Measurements from ENCODE around the gene KRTAP10-2. TPM values are rescaled to one million over a fixed set of nuclear protein-coding genes. Genes with fewer than 3 reads are reported as not detected.
"Not testable (repeated sequence)": the region's sequence is repeated elsewhere in the genome, so short reads cannot be mapped to it uniquely, and the experiment has no call there.

The KRTAP10-2 gene
- total and polyA plus RNA-seq, 3 donors from 2014 or later = not detected

DNA sequence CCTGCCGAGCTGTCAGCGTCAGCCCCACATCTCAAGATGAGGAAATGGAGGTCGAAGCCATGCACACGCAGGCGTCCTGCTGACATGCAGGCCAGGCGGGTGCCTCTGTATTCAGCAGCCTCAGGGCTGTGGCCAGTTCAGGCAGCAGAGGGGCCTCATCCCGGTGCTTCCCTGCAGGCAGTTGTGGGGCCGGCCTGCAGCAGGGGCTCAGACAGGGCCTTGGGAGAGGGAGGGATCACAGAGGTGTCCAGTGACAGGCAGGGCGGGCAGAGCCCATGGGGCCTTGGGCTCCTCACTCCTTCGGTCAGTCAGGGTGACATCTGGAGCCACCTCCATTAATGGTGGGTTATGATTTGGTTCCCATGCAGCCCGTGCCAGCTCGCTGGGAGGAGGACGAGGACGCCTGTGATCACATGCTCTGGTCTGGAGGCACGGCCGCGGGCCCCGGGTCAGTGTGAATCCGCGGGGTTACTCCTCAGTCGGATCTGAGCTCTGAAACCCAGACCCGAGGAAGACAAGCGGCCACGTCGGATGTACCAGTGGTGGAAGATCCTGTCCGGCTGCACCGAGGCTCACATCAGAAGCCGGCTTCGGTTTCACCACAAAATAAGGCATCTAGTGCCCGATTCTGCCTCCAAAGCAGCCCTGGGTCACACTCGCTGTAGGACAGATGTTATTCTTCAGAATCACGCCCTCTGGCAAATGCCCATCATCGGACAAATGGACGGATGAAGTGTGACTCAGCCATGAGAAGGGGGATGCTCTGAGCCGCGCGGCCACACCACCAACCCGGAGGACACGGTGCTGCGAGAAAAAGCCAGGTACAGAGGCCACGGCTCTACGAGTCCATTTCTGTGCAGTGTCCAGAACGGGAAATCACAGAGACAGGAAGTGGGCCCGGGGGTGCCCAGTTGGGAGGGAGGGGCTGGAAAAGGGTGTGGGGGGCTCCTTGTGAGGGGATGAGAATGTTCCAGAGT lies 44.7 kb downstream of the KRTAP10-2 start:
- intact Hi-C loops (cut with DNase I; ENCODE audit: low total_unique reads) = no loop called here

DNA sequence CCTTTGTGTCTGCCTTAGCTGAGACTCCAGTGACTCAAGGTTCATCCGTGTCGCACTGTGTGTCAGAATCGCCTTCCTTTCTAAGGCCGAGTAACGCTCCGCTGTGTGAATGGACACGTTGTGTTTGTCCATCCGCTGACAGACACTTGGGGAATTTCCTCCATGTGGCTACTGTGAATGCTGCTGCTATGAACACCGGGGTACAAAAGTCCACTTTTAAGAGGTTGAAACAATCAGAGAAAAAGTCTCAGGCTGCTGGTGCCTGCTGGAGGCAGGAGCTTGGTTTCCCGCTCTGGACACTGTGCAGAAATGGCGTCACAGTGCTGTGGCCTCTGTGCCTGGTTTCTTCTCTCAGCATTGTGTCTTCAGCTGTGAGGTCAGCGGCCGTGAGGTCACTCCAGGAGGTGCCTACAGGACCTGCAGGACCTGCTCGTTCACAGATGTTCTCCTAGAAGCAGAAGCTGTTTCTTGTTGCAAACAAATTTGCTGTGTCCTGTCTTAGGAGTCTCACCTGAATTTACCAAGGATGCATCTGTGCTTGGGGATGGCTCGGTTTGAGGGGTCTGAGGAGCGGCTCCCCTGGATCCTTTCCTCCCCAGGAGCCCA lies 45.5 kb downstream of the KRTAP10-2 start:
- no peaks in the 10 kb centered on the region for H3K36me3 ChIP-seq (ENCODE audit: low read depth, missing control alignments)
- TF ChIP-seq, protein P1, sequence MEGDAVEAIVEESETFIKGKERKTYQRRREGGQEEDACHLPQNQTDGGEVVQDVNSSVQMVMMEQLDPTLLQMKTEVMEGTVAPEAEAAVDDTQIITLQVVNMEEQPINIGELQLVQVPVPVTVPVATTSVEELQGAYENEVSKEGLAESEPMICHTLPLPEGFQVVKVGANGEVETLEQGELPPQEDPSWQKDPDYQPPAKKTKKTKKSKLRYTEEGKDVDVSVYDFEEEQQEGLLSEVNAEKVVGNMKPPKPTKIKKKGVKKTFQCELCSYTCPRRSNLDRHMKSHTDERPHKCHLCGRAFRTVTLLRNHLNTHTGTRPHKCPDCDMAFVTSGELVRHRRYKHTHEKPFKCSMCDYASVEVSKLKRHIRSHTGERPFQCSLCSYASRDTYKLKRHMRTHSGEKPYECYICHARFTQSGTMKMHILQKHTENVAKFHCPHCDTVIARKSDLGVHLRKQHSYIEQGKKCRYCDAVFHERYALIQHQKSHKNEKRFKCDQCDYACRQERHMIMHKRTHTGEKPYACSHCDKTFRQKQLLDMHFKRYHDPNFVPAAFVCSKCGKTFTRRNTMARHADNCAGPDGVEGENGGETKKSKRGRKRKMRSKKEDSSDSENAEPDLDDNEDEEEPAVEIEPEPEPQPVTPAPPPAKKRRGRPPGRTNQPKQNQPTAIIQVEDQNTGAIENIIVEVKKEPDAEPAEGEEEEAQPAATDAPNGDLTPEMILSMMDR (IDR thresholded peaks at IDR 0.05) = no peak
- no peak for TF ChIP-seq POLR2A (IDR thresholded peaks at IDR 0.05)
- no peak overlapping the region for H3K4me3 ChIP-seq
- WGBS, 2 donors = 79 to 82% methylated on average over 16 of the region's 16 CpGs
- no peak overlapping the region for H3K27ac ChIP-seq
- intact Hi-C loops (cut with DNase I; ENCODE audit: low total_unique reads) = no loop called here
- no peak for DNase-seq
- no peaks in the 10 kb centered on the region for H3K9me3 ChIP-seq
- no peaks in the 10 kb centered on the region for H3K4me1 ChIP-seq
- no peaks in the 10 kb centered on the region for H3K27me3 ChIP-seq

More for the DNA sequence above, 44.7 kb downstream of the KRTAP10-2 start:
- H3K27me3 ChIP-seq = no peaks in the 10 kb centered on the region
- no peaks in the 10 kb centered on the region for H3K36me3 ChIP-seq (ENCODE audit: low read depth, missing control alignments)
- WGBS, 2 donors = 76 to 80% methylated on average over 15 to 44 of the region's 44 CpGs
- H3K27ac ChIP-seq = no peak overlapping the region
- TF ChIP-seq, protein P1 (IDR thresholded peaks at IDR 0.05) = no peak
- no peak for TF ChIP-seq POLR2A (IDR thresholded peaks at IDR 0.05)
- no peaks in the 10 kb centered on the region for H3K9me3 ChIP-seq
- no peak overlapping the region for H3K4me3 ChIP-seq
- DNase-seq = no peak
- H3K4me1 ChIP-seq = no peaks in the 10 kb centered on the region

DNA sequence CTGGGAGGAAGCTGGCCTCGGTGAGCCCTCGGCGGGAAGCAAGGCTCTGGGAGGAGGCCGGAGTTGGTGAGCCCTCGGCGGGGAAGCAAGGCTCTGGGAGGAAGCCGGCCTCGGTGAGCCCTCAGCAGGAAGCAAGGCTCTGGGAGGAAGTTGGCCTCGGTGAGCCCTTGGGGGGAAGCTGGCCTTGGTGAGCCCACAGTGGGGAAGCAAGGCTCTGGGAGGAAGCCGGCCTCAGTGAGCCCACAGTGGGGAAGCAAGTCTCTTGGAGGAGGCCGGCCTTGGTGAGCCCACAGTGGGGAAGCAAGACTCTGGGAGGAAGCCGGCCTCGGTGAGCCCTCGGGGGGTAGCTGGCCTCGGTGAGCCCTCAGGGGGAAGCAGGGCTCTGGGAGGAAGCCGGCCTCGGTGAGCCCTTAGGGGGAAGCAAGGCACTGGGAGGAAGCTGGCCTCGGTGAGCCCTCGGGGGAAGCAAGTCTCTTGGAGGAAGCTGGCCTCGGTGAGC lies 47.4 kb downstream of the KRTAP10-2 start:
- Histone ChIP-seq H3K4me1 (no peaks in the 10 kb centered on the region), H3K27me3 (no peaks in the 10 kb centered on the region), H3K27ac (no peak overlapping the region), H3K9me3 (no peaks in the 10 kb centered on the region), H3K36me3 (ENCODE audit: low read depth, missing control alignments) (no peaks in the 10 kb centered on the region), H3K4me3 (no peak overlapping the region)
- intact Hi-C loops (cut with DNase I; ENCODE audit: low total_unique reads) = no loop called here
- WGBS, 2 donors = 79 to 80% methylated on average over 20 of the region's 20 CpGs
- TF ChIP-seq, protein P1 (IDR thresholded peaks at IDR 0.05) = no peak
- no peak for TF ChIP-seq POLR2A (IDR thresholded peaks at IDR 0.05)
- DNase-seq = no peak

DNA sequence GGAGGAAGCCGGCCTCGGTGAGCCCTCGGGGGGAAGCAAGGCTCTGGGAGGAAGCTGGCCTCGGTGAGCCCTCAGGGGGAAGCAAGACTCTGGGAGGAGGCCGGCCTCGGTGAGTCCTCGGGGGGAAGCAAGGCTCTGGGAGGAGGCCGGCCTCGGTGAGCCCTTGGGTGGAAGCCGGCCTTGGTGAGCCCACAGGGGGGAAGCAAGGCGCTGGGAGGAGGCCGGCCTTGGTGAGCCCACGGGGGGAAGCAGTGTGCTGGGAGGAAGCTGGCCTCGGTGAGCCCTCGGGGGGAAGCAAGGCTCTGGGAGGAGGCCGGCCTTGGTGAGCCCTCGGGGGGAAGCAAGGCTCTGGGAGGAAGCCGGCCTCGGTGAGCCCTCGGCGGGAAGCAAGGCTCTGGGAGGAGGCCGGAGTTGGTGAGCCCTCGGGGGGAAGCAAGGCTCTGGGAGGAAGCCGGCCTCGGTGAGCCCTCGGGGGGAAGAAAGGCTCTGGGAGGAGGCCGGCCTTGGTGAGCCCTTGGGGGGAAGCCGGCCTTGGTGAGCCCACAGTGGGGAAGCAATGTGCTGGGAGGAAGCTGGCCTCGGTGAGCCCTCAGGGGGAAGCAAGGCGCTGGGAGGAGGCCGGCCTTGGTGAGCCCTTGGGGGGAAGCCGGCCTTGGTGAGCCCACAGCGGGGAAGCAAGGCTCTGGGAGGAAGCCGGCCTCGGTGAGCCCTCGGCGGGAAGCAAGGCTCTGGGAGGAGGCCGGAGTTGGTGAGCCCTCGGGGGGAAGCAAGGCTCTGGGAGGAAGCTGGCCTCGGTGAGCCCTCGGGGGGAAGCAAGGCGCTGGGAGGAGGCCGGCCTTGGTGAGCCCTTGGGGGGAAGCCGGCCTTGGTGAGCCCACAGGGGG lies 48.1 kb downstream of the KRTAP10-2 start:
- H3K4me3 ChIP-seq; H3K27ac ChIP-seq; H3K36me3 ChIP-seq (ENCODE audit: low read depth, missing control alignments); H3K27me3 ChIP-seq; H3K9me3 ChIP-seq; H3K4me1 ChIP-seq; DNase-seq; intact Hi-C loops (cut with DNase I; ENCODE audit: low total_unique reads): not testable (repeated sequence)
- 78 to 81% methylated on average over 35 to 44 of the region's 44 CpGs for WGBS, 2 donors
